ENCODE measurements around the gene SRRM3.

Gene SRRM3

DNA sequence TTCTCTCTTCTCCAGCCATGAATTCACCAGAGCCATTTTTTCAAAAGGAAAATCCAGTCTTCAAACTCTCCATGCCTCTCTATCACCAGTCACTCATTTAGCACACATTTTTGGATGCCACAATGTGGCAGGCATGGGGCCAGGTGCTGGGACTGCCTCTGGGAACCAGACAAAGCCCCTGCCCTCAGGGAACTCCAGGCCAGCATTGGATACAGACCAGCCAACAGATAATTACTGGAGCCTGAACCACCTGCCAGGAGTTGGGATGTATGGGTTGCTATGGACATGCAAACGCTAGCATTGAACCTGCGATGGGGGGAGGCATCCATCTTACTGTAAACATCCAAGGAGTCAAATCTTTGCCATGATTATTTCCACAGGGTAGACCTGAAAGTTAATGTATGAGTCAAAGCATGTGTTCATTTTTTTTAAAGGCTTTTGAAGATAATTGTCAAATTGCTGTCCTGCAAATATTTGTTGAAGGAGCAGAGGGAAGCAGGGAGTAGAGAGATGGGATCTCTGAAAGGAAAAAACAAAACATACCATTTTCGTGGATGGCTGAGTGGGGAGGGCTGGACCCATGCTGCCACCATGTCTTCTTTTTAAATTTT, 43.2 kb downstream of the SRRM3 start:
- TF ChIP-seq POLR2A (IDR thresholded peaks at IDR 0.05; ENCODE audit: extremely low read depth, insufficient read length) (no peak), MYC (IDR thresholded peaks at IDR 0.05; ENCODE audit: low read depth, low read length) (no peak)
- TF ChIP-seq, protein P1, sequence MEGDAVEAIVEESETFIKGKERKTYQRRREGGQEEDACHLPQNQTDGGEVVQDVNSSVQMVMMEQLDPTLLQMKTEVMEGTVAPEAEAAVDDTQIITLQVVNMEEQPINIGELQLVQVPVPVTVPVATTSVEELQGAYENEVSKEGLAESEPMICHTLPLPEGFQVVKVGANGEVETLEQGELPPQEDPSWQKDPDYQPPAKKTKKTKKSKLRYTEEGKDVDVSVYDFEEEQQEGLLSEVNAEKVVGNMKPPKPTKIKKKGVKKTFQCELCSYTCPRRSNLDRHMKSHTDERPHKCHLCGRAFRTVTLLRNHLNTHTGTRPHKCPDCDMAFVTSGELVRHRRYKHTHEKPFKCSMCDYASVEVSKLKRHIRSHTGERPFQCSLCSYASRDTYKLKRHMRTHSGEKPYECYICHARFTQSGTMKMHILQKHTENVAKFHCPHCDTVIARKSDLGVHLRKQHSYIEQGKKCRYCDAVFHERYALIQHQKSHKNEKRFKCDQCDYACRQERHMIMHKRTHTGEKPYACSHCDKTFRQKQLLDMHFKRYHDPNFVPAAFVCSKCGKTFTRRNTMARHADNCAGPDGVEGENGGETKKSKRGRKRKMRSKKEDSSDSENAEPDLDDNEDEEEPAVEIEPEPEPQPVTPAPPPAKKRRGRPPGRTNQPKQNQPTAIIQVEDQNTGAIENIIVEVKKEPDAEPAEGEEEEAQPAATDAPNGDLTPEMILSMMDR (IDR thresholded peaks at IDR 0.05; ENCODE audit: low read depth, low read length): no peak
- TF ChIP-seq, protein P2, sequence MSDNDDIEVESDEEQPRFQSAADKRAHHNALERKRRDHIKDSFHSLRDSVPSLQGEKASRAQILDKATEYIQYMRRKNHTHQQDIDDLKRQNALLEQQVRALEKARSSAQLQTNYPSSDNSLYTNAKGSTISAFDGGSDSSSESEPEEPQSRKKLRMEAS (IDR thresholded peaks at IDR 0.05; ENCODE audit: low read depth, low read length): no peak
- H3K4me3 ChIP-seq (ENCODE audit: low read depth, low read length): no peak overlapping the region
- no peak for DNase-seq (ENCODE audit: low read depth)

DNA sequence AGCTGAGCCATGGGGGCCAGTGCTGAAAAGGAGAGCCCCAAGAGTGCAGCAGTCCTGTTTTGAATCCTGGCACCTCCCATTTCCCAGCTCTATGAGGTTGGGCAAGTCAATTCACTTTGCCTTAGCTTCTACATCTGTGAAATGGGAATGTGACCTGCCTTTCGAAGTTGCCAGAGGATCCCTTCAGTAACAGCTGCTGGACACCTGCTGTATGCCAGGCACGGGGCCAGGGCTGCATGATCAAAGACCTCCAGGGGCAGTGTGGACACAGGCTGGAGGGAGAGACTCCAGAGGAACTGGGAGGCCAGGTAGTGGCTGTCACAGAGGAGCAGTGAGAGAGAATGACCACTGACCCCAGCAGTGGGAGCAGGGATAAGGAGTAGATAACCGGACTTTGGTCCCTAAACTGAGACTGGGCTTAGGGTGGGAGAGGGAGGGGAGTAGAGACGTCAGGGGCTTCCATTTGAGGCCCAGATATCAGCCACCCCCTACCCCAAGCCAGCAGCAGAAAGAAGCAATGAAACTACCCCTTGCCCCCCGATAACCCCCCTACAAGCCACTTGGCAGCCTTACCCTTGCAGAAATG, 45.2 kb downstream of the SRRM3 start:
- H3K4me3 ChIP-seq (ENCODE audit: low read depth, low read length): no peak overlapping the region
- TF ChIP-seq MYC (IDR thresholded peaks at IDR 0.05; ENCODE audit: low read depth, low read length) (no peak), POLR2A (IDR thresholded peaks at IDR 0.05; ENCODE audit: extremely low read depth, insufficient read length) (no peak)
- TF ChIP-seq, protein P1 (IDR thresholded peaks at IDR 0.05; ENCODE audit: low read depth, low read length): no peak
- TF ChIP-seq, protein P2 (IDR thresholded peaks at IDR 0.05; ENCODE audit: low read depth, low read length): no peak
- DNase-seq (ENCODE audit: low read depth): no peak

DNA sequence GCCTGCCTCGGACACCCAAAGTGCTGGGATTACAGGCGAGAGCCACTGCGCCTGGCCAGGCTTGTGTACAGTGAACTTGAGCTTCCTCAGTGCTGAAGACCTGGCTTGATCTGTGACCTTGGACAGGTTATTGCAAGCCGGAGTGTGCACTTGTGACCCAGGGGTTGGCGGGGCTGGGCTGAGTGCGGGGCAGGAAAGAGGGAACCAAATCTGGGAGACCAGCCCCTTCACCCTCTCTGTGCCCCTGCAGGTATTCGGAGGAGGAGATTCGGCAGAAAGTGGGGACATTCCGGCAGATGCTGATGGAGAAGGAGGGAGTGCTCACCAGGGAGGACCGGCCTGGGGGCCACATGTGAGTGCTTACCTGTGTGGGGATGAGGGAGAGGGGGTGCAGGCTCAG, 46.2 kb downstream of the SRRM3 start:
- TF ChIP-seq, protein P2 (IDR thresholded peaks at IDR 0.05; ENCODE audit: low read depth, low read length): no peak
- TF ChIP-seq MYC (IDR thresholded peaks at IDR 0.05; ENCODE audit: low read depth, low read length) (no peak), POLR2A (IDR thresholded peaks at IDR 0.05; ENCODE audit: extremely low read depth, insufficient read length) (no peak)
- TF ChIP-seq, protein P1 (IDR thresholded peaks at IDR 0.05; ENCODE audit: low read depth, low read length): no peak
- H3K4me3 ChIP-seq (ENCODE audit: low read depth, low read length): no peak overlapping the region
- DNase-seq (ENCODE audit: low read depth): no peak

DNA sequence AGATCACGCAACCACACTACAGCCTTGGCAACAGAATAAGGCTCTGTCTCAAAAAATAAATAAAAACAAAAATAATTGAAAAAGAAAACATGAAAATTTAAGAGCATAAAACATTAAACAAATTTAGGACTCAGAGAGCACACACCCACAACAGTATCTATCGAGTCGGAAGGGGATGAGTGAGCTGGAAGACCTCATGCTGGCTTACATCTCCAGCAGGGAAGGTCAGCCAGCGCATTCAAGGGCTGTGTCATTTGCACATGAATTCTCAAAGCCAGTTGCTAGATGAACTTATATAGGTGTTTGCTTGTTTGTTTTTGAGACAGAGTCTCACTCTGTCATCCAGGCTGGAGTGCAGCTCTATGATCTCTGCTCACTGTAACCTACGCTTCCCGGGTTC, 50.3 kb downstream of the SRRM3 start:
- no peak for TF ChIP-seq MYC (IDR thresholded peaks at IDR 0.05; ENCODE audit: low read depth, low read length)
- TF ChIP-seq POLR2A (IDR thresholded peaks at IDR 0.05; ENCODE audit: extremely low read depth, insufficient read length): no peak
- TF ChIP-seq, protein P2 (IDR thresholded peaks at IDR 0.05; ENCODE audit: low read depth, low read length): no peak
- TF ChIP-seq, protein P1 (IDR thresholded peaks at IDR 0.05; ENCODE audit: low read depth, low read length): no peak
- no peak overlapping the region for H3K4me3 ChIP-seq (ENCODE audit: low read depth, low read length)
- no peak for DNase-seq (ENCODE audit: low read depth)

DNA sequence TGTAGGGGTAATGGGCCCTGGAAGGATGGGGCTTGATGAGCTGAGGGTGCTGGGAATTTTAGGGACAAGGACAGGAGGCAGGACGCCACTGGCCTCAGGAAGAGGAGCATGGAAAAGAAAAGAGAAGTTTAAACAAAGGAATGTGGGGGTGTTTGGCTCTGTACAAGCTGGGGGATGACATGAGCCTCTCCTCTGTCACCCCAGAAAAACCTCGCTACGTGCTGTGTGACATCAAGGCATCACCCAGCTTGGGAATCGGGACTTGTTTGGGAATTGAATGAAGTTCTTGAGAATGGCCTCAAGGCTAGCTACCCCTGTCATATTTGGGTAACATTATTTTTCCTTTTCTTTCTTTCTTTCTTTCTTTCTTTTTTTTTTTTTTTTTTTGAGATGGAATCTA, 53.1 kb downstream of the SRRM3 start:
- no peak overlapping the region for H3K4me3 ChIP-seq (ENCODE audit: low read depth, low read length)
- DNase-seq (ENCODE audit: low read depth): no peak
- no peak for TF ChIP-seq MYC (IDR thresholded peaks at IDR 0.05; ENCODE audit: low read depth, low read length)
- no peak for TF ChIP-seq POLR2A (IDR thresholded peaks at IDR 0.05; ENCODE audit: extremely low read depth, insufficient read length)
- TF ChIP-seq, protein P2 (IDR thresholded peaks at IDR 0.05; ENCODE audit: low read depth, low read length): no peak
- TF ChIP-seq, protein P1 (IDR thresholded peaks at IDR 0.05; ENCODE audit: low read depth, low read length): no peak

Measured in NB4 (cell line).